ENCODE measurements around the gene FBXL12. TPM values are rescaled to one million over a fixed set of nuclear protein-coding genes. Genes with fewer than 3 reads are reported as not detected.
A peak's percentile ranks its signal among the peaks of the same experiment; 100 is the strongest.
"Not testable (repeated sequence)": the region's sequence is repeated elsewhere in the genome, so short reads cannot be mapped to it uniquely, and the experiment has no call there.

The FBXL12 gene
- total RNA-seq, 2 experiments from 2014 or later = 26.4 to 29.0 TPM

DNA sequence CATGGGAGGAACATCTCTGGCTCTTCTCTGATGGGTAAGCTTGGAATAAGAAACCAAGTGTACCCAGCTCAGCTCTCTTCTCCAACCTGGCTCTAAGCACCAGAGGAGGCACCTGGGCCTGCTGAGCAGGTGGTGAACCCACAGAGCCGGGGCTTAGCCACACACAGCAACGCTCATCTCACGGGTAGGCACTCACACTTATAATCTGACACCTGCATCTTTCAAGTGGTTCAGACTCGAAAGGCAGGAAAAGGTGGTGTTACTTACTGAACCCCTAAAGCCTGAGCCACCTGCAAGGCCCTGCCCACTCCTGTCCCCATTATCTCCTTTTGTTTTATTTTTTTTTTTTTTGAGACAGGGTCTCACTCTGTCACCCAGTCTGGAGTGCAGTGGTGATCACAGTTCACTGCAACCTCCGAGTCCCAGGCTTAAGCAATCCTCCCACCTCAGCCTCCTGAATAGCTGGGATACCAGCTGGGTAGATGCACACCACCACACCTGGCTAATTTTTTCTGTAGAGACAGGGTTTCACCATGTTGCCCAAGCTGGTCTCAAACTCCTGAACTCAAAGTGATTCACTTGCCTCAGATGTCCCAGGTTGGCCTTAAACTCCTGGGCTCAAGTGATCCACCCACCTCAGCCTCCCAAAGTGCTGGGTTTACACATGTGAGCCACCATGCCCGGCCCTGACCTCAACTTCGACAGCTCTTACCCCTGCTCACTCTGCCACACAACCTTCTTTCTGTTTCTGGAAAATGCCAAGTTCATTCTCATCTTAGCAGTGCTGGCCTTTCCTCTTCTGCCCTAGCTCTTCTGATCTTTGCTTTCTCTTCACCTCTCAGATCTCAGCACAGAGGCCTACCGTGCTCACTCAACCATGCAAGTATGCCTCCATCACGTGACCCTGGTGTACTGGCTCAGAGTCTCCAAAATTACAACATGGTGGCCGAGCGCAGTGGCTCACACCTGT lies 9.7 kb downstream of the FBXL12 start:
- Mint-ChIP-seq H3K36me3 (ENCODE audit: low read depth) (peaks cover 38% of the 10 kb centered on the region), H3K9me3 (ENCODE audit: insufficient read depth) (no peaks in the 10 kb centered on the region), H3K27me3 (ENCODE audit: low read depth) (no peaks in the 10 kb centered on the region), H3K27ac (peak overlapping the region; percentile 56), H3K4me1 (ENCODE audit: low read depth) (peaks cover 16% of the 10 kb centered on the region), H3K4me3 (no peak overlapping the region)
- CTCF ChIA-PET = no interaction called here
- ATAC-seq (peak; percentile 64), DNase-seq (peak; percentile 37)
- POLR2A ChIA-PET = no interaction called here

DNA sequence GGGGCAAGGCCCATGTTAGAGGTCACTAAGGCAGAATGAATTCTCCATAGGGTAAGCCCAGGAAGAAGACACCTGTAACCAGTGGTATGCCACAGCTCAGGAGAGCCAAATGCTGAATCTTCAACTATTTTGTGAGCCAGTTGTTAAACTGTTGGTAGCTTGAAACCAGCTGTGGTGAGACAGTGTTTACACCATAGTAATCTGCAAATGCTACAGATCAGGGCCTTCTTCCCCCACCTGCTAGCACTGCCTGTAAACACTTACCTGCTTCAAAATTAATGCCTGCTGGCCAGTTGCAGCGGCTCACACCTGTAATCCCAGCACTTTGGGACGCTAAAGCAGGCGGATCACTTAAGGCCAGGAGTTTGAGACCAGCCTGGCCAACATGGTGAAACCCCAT lies 12.1 kb downstream of the FBXL12 start:
- no peak for ATAC-seq
- Mint-ChIP-seq H3K27ac (no peak overlapping the region), H3K4me3 (no peak overlapping the region), H3K27me3 (ENCODE audit: low read depth) (no peaks in the 10 kb centered on the region), H3K9me3 (ENCODE audit: insufficient read depth) (no peaks in the 10 kb centered on the region), H3K36me3 (ENCODE audit: low read depth) (peaks cover 27% of the 10 kb centered on the region), H3K4me1 (ENCODE audit: low read depth) (peaks cover 13% of the 10 kb centered on the region)
- CTCF ChIA-PET = interaction anchor here (1.0 to 3.1 kb wide), 4 partner anchors 9 to 181 kb away, joined by 4 to 9 read pairs (median 6); no protein-coding TSS in a partner anchor
- POLR2A ChIA-PET = interaction anchor here (1.4 to 1.7 kb wide), 2 partner anchors 12 to 21 kb away, joined by 4 to 5 read pairs; partner anchors contain the start of genes FBXL12 and UBL5
- no peak for DNase-seq

DNA sequence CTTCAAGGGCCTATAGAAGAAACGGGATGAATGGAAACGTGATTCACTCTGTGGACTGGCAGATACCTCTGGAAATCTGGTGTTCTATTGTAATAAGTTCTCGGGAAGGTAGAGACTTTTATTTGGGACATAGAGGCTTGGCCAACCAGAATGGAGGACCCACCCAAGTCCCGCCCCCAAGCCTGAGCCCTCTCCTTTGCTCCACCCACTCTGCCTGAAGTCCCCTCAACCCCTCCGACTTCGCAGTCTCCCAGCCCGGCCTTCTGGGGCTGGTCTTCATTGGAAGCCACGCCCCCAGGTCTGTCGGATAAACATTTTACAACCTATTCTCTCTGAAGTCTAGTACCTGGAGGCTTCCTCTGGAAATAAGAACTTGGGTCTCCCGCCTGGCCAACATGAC lies 16.9 kb downstream of the FBXL12 start:
- DNase-seq (no peak), ATAC-seq (no peak)
- Mint-ChIP-seq H3K27me3 (ENCODE audit: low read depth) (no peaks in the 10 kb centered on the region), H3K36me3 (ENCODE audit: low read depth) (peaks cover 3% of the 10 kb centered on the region), H3K27ac (no peak overlapping the region), H3K9me3 (ENCODE audit: insufficient read depth) (no peaks in the 10 kb centered on the region), H3K4me3 (no peak overlapping the region), H3K4me1 (ENCODE audit: low read depth) (peaks cover 13% of the 10 kb centered on the region)
- ChIA-PET CTCF (no interaction called here), POLR2A (no interaction called here)

DNA sequence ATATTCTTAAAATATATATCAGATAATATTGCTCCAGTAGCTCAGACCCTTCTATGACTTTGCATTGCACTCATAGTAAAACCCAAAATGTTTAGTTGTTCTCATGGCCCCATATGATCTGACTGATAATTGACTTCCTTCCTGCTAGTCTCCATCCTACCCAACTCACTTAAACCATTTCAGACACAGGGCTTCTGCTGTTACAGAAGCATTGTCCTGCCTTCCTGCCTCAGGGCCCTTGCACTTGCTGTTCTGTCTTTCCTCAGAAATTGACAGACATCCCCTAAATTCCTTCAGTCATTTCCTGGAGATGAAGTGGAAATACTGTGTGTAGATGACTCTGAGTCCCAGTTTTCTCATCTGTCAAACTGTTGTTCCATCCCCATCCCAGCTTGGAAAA lies 19.7 kb downstream of the FBXL12 start:
- H3K27me3 Mint-ChIP-seq (ENCODE audit: low read depth) = no peaks in the 10 kb centered on the region
- DNase-seq (no peak), ATAC-seq (no peak)
- no peak overlapping the region for H3K4me3 Mint-ChIP-seq
- CTCF ChIA-PET = interaction anchor here (1.0 to 2.5 kb wide), 3 partner anchors 8 to 172 kb away, joined by 3 to 9 read pairs (median 3); no protein-coding TSS in a partner anchor
- H3K27ac Mint-ChIP-seq = peak overlapping the region; percentile 41
- H3K36me3 Mint-ChIP-seq (ENCODE audit: low read depth) = no peaks in the 10 kb centered on the region
- H3K9me3 Mint-ChIP-seq (ENCODE audit: insufficient read depth) = no peaks in the 10 kb centered on the region
- POLR2A ChIA-PET = interaction anchor here (0.5 to 1.4 kb wide), 4 partner anchors 19 to 481 kb away, joined by 3 to 4 read pairs (median 3); partner anchors contain the start of gene ZNF561
- H3K4me1 Mint-ChIP-seq (ENCODE audit: low read depth) = peaks cover 23% of the 10 kb centered on the region

DNA sequence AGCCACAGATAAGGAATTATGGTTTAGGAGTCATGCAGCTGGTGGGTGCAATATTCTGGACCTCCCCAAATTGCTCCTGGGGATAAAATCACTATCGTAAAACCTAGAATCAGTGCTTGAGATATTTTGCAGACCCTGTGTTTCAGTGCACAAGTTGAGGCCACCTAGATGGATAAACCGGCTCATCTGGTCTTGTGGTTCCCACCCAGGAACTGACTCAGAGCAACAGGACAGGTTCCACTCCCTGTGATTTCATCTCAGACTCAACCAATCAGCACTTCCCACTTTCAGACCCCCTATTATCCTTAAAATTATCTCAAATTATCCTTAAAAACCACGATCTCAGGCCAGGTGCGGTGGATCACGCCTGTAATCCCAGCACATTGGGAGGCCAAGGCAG lies 21.0 kb downstream of the FBXL12 start:
- Mint-ChIP-seq H3K27me3 (ENCODE audit: low read depth) (no peaks in the 10 kb centered on the region), H3K27ac (no peak overlapping the region), H3K36me3 (ENCODE audit: low read depth) (peaks cover 4% of the 10 kb centered on the region), H3K4me3 (no peak overlapping the region), H3K4me1 (ENCODE audit: low read depth) (peaks cover 30% of the 10 kb centered on the region), H3K9me3 (ENCODE audit: insufficient read depth) (no peaks in the 10 kb centered on the region)
- no peak for DNase-seq
- no peak for ATAC-seq
- POLR2A ChIA-PET = interaction anchor here (1.4 kb wide), 1 partner anchor 20 kb away, joined by 4 read pairs; no protein-coding TSS in a partner anchor
- CTCF ChIA-PET = interaction anchor here (0.7 to 2.5 kb wide), 2 partner anchors 9 to 172 kb away, joined by 3 to 9 read pairs; no protein-coding TSS in a partner anchor

DNA sequence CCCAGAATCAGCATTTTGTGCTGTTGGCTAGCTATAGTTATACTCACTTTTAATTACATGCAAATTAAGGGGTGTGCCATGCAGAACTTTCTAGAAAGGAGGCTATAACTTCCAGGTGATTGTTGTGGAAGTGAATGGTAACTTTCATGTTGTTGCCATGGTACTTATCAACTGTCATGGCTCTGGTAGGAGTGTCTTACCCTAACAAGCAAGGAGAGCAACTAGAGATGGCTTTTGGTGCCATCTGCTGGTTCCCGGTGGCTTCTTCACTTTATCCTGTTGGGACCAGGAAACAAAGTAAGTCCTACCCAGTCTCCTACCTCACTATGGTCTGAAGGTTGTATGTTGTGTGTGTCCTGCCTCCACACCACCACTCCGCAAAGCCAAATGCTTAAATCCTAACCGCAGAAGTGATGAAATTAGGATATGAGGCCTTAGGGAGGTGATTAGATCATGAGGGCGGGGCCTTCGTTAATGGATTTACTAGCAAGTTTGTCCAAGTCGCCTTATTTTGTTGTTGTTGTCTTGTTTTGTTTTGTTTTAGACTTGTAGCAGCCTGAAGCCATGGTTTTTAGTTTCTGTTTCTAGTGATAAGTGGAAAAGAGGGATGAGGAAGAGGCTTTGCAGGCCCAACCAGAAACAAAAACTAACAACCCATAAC lies 22.6 kb downstream of the FBXL12 start:
- POLR2A ChIA-PET = no interaction called here

DNA sequence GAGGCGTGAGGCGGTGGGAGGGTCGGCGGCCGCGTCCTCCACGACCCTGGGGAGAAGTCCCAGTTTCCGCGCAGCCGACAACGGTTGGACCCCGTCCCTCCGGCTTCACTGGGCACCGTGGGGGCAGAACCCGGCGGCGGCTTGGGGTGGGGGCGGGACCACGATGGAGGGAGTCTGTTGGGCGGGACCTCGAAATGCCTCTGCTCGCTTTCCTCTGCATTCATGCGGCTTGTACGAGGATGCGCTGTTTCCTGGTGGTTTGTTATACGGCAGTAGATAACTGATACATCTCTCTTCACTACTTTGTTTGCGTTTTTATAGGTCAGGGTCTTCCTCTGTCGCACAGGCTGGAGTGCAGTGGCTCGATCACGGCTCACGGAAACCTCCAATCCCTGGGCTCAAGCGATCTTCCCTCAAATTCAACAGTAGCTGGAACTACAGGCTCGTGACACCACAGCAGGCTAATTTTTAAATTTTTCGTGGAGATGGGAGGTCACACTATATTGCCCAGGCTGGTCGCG lies 25.7 kb downstream of the FBXL12 start:
- POLR2A ChIA-PET = interaction anchor here (1.3 to 1.5 kb wide), 3 partner anchors 25 to 208 kb away, joined by 3 to 6 read pairs (median 5); partner anchors contain the start of genes FBXL12 and ZNF846
- Mint-ChIP-seq H3K27me3 (ENCODE audit: low read depth) (no peaks in the 10 kb centered on the region), H3K36me3 (ENCODE audit: low read depth) (peaks cover 4% of the 10 kb centered on the region), H3K9me3 (ENCODE audit: insufficient read depth) (no peaks in the 10 kb centered on the region), H3K4me1 (ENCODE audit: low read depth) (peaks cover 28% of the 10 kb centered on the region), H3K4me3 (peak overlapping the region; percentile 77), H3K27ac (peak overlapping the region; percentile 90)
- CTCF ChIA-PET = interaction anchor here (1.5 to 1.6 kb wide), 2 partner anchors 168 to 206 kb away, joined by 4 to 8 read pairs; no protein-coding TSS in a partner anchor
- peak; percentile 17 for ATAC-seq
- peak; percentile 78 for DNase-seq

More for the DNA sequence above, 22.6 kb downstream of the FBXL12 start:
- ATAC-seq = peak; percentile 47
- Mint-ChIP-seq H3K9me3 (ENCODE audit: insufficient read depth) (no peaks in the 10 kb centered on the region), H3K27ac (peak overlapping the region; percentile 66), H3K4me1 (ENCODE audit: low read depth) (peaks cover 32% of the 10 kb centered on the region), H3K27me3 (ENCODE audit: low read depth) (no peaks in the 10 kb centered on the region), H3K36me3 (ENCODE audit: low read depth) (peaks cover 4% of the 10 kb centered on the region), H3K4me3 (no peak overlapping the region)
- peak; percentile 93 for DNase-seq
- CTCF ChIA-PET = interaction anchor here (0.6 to 1.5 kb wide), 12 partner anchors 10 to 589 kb away, joined by 3 to 15 read pairs (median 5); partner anchors contain the start of gene ZNF846

DNA sequence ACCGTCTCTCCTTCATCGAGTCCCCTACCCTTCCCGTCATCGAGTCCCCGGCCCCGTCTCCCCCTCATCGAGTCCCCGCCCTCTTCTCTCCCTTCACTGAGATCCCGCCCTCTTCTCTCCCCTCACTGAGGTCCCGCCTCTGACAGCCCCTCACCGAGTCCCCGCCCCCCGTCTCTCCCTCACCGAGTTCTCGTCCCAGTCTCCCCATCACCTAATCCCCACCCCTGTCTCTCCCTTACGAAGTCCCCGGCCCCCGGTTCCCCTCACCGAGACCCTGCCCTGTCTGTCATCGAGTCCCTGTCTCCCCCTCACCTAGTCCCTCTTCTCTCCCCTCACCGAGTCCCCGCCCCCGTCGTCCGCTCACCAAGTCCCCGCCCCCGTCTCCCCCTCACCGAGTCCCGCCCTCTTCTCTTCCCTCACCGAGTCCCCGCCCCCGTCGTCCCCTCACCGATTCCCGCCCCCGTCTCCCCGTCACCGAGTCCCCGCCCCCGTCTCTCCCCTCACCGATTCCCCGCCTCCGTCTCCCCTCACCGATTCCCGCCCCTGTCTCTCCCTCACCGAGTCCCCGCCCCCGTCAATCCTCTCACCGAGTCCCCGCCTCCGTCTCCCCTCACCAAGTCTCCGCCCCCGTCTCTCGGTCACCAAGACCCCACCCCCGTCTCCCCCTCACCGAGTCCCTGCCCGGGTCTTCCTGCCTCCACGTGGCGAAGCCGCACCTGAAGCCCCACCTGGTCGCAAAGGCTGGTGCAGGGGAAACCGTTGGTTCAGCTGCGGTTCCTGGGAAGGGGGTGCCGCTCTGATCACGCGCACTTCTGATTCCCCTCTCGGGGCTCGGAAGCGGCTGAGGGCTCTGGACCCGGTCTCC lies 26.4 kb downstream of the FBXL12 start:
- peak; percentile 59 for ATAC-seq
- ChIA-PET CTCF (interaction anchor here (1.5 to 1.6 kb wide), 2 partner anchors 167 to 206 kb away, joined by 4 to 8 read pairs; no protein-coding TSS in a partner anchor), POLR2A (interaction anchor here (1.4 to 1.5 kb wide), 2 partner anchors 24 to 208 kb away, joined by 3 to 5 read pairs; partner anchors contain the start of gene ZNF846)
- Mint-ChIP-seq H3K27ac (peak overlapping the region; percentile 90), H3K36me3 (ENCODE audit: low read depth) (peaks cover 4% of the 10 kb centered on the region), H3K27me3 (ENCODE audit: low read depth) (no peaks in the 10 kb centered on the region), H3K9me3 (ENCODE audit: insufficient read depth) (no peaks in the 10 kb centered on the region), H3K4me1 (ENCODE audit: low read depth) (peaks cover 28% of the 10 kb centered on the region), H3K4me3 (peak overlapping the region; percentile 77)
- DNase-seq = peak; percentile 94

DNA sequence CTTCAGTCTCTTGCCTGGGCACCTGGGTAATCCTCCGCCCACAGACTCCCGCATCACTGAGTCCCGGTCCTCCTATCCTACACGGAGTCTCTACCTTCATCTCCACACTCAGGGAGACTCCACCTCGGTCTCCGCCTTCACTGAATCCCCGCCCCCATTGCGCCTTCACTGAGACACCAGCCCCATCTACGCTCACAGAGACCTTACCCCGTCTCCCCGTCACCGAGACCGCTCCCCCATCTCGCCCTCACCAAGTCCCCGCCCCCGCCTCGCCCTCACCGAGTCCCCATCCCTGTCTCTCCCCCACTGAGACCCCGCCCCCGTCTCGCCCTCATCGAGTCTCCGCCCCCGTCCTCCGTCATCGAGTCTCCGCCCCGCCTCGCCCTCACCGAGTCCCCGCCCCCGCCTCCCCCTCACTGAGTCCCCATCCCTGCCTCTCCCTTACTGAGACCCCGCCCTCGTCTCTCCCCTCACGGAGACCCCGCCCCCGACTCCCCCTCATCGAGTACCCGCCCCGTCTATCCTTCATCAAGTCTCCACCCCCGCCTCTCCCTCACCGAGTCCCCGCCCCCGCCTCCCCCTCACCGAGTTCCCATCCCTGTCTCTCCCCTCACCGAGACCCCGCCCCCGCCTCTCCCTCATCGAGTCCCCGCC lies 27.2 kb downstream of the FBXL12 start:
- ChIA-PET POLR2A (no interaction called here), CTCF (interaction anchor here (1.0 kb wide), 1 partner anchor 169 kb away, joined by 4 read pairs; no protein-coding TSS in a partner anchor)
- Mint-ChIP-seq H3K9me3 (ENCODE audit: insufficient read depth) (no peaks in the 10 kb centered on the region), H3K27ac (peak overlapping the region; percentile 90), H3K27me3 (ENCODE audit: low read depth) (no peaks in the 10 kb centered on the region), H3K4me3 (peak overlapping the region; percentile 77), H3K36me3 (ENCODE audit: low read depth) (peaks cover 4% of the 10 kb centered on the region), H3K4me1 (ENCODE audit: low read depth) (peaks cover 33% of the 10 kb centered on the region)
- ATAC-seq (peak; percentile 68), DNase-seq (peak; percentile 96)

DNA sequence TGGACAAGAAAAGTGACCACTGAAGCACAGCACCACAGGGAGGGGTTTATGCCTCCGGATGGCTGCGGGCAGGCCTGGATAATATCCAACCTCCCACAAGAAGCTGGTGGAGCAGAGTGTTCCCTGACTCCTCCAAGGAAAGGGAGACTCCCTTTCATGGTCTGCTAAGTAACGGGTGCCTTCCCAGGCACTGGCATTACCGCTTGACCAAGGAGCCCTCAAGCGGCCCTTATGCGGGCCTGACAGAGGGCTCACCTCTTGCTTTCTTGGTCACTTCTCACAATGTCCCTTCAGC lies 27.9 kb downstream of the FBXL12 start:
- H3K27ac Mint-ChIP-seq; ATAC-seq; DNase-seq; H3K9me3 Mint-ChIP-seq (ENCODE audit: insufficient read depth); POLR2A ChIA-PET; H3K27me3 Mint-ChIP-seq (ENCODE audit: low read depth); H3K36me3 Mint-ChIP-seq (ENCODE audit: low read depth): not testable (repeated sequence)
- H3K4me1 Mint-ChIP-seq (ENCODE audit: low read depth) = peaks cover 29% of the 10 kb centered on the region
- CTCF ChIA-PET = interaction anchor here (1.0 kb wide), 2 partner anchors 165 to 168 kb away, joined by 4 to 6 read pairs; no protein-coding TSS in a partner anchor
- H3K4me3 Mint-ChIP-seq = peak overlapping the region; percentile 77

Data from activated CD8-positive, alpha-beta T cell treated with anti-CD3 and anti-CD28 coated beads, Interleukin-2, amount 10 ng/mL, durations not matched to agents 7 days and 5 days (primary cell).